ENCODE measurements around the gene UBASH3A.

Gene UBASH3A

DNA sequence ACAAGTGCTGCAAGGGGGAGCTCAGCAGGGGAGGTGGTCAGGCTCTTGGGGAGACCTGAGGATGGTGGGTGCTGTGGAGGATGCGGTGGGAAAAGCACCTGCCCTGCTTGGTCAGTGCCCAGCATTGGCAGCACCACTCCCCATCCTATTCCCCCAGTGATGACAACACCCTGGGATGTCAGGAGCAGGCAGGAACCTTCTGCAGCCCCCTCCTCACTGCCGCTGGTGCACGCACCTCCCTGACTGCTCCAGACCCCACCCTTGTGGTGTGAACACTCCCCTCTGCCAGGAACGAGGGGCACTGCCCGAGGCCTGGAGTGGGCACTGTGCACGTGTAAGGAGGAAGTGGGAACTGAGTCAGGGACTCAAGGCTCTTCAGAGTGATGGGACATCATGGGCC, 20.4 kb upstream of the UBASH3A start:
- DNase-seq (ENCODE audit: low read depth), result no peak
- no peak overlapping the region for H3K4me3 ChIP-seq (ENCODE audit: low read depth, low read length)
- in situ Hi-C loops (cut with HindIII; ENCODE audit: low sequenced_read_pairs), result no loop called here
- TF ChIP-seq CTCF (IDR thresholded peaks at IDR 0.05; ENCODE audit: low read depth, low read length, missing control alignments), result no peak

- no peak for DNase-seq (ENCODE audit: low read depth)
- TF ChIP-seq CTCF (IDR thresholded peaks at IDR 0.05; ENCODE audit: low read depth, low read length, missing control alignments), result no peak
- in situ Hi-C loops (cut with HindIII; ENCODE audit: low sequenced_read_pairs), result no loop called here
- H3K4me3 ChIP-seq (ENCODE audit: low read depth, low read length), result no peak overlapping the region
These were observed 19.4 kb upstream of the UBASH3A start for GRCh38 chr21:42384156-42384945.

DNA sequence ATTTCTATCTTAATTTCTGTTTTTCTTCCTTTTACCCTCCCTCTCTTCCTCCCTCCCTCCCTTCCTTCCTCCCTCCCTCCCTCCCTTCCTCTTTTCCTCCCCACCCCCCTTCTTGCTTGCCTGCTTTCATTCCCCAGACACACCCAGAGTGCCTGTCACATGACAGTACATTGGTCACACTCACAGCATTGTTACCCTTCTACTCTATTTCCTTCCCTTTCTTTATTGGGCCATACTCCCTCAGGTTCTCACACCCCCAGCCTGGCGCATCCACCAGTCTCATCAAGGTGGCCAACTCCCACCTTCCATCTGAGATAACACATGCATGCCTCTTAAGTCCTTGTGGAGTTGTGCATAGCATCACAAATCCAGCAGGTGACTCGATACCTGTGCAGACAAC, 18.7 kb upstream of the UBASH3A start:
- H3K4me3 ChIP-seq (ENCODE audit: low read depth, low read length), result no peak overlapping the region
- no peak for TF ChIP-seq CTCF (IDR thresholded peaks at IDR 0.05; ENCODE audit: low read depth, low read length, missing control alignments)
- in situ Hi-C loops (cut with HindIII; ENCODE audit: low sequenced_read_pairs), result no loop called here
- no peak for DNase-seq (ENCODE audit: low read depth)

- no peak overlapping the region for H3K4me3 ChIP-seq (ENCODE audit: low read depth, low read length)
- DNase-seq (ENCODE audit: low read depth), result no peak
- in situ Hi-C loops (cut with HindIII; ENCODE audit: low sequenced_read_pairs), result no loop called here
- TF ChIP-seq CTCF (IDR thresholded peaks at IDR 0.05; ENCODE audit: low read depth, low read length, missing control alignments), result no peak
These were observed 18.1 kb upstream of the UBASH3A start for GRCh38 chr21:42385619-42386018.

DNA sequence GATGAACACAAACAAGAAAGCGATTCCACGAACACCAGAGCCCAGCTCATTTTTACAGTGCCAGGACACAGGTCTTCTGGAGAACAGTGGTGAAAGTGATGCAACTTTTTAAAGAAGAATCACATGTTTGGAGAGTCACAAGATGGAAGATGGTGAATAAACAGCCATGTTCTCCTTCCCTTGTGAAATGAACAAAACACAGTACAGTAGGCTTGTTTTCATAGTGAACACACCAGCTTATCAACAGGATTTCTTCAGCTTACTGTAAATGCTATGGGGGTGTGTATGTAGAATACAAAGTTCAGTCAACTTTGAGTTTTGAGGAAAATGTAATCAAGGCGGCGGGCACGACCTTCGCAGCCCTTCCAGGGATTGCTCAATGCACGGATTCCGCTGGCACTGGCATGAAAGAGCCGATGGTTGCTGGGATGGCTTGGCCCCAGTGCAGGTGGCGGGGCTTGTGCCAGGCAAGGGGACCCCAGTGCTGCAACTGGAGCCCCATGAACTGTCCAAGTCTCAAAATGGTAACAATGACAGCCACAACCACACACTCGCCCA, 17.6 kb upstream of the UBASH3A start:
- no peak for DNase-seq (ENCODE audit: low read depth)
- in situ Hi-C loops (cut with HindIII; ENCODE audit: low sequenced_read_pairs), result no loop called here
- TF ChIP-seq CTCF (IDR thresholded peaks at IDR 0.05; ENCODE audit: low read depth, low read length, missing control alignments), result no peak
- H3K4me3 ChIP-seq (ENCODE audit: low read depth, low read length), result no peak overlapping the region

- in situ Hi-C loops (cut with HindIII; ENCODE audit: low sequenced_read_pairs), result no loop called here
- TF ChIP-seq CTCF (IDR thresholded peaks at IDR 0.05; ENCODE audit: low read depth, low read length, missing control alignments), result no peak
- DNase-seq (ENCODE audit: low read depth), result no peak
- H3K4me3 ChIP-seq (ENCODE audit: low read depth, low read length), result no peak overlapping the region
These were observed 16.5 kb upstream of the UBASH3A start for GRCh38 chr21:42387164-42387563.
